Stomach (tissue), 9 donors: ENCODE results near the gene HIF1AN. TPM values are rescaled to one million over a fixed set of nuclear protein-coding genes. Genes with fewer than 3 reads are reported as not detected.

ENCODE experiments used
- DNase-seq, 2 donors: peaks; one replicate each; pipeline versions ENCODE4 v3.0.0 to v3.0.0-alpha.2; 2013 to 2019
- H3K27ac ChIP-seq, 5 donors: fragments of 200-600 bp in 4 of 5; sonication (generic) in 4 of 5; one replicate each; pipeline ENCODE4 v1.5.1; 2013 to 2019; ENCODE audit warnings: mild to moderate bottlenecking in 1 of 5, moderate library complexity in 1 of 5
- H3K27me3 ChIP-seq, 3 donors: fragments of 200-600 bp; sonication (generic); one replicate each; pipeline ENCODE4 v1.5.1; 2017 to 2019; ENCODE audit warnings: mixed run types in 1 of 3
- H3K36me3 ChIP-seq, 4 donors: fragments of 200-600 bp; sonication (generic); 1 replicate in 3 of 4; 2 replicates in 1 of 4; pipeline ENCODE4 v1.5.1; 2016 to 2019
- H3K4me1 ChIP-seq, 4 donors: fragments of 200-600 bp; sonication (generic); one replicate each; pipeline ENCODE4 v1.5.1; 2016 to 2019
- H3K4me3 ChIP-seq, 4 donors: fragments of 200-600 bp; sonication (generic) in 3 of 4; one replicate each; pipeline ENCODE4 v1.5.1; 2016 to 2019; ENCODE audit warnings: mild to moderate bottlenecking in 1 of 4
- H3K9me3 ChIP-seq, 4 donors: fragments of 200-600 bp; sonication (generic); one replicate each; pipeline ENCODE4 v1.5.1; 2016 to 2019
- CTCF ChIP-seq, 7 experiments: fragments of 450-650 bp in 4 of 7; fragments of 200-600 bp in 3 of 7; sonication (generic) in 3 of 7; IDR thresholded peaks; one replicate each; pipeline ENCODE4 v1.5.1; 2016 to 2019; ENCODE audit warnings: antibody characterized with exemption in 7 of 7, control low read depth in 2 of 7, mild to moderate bottlenecking in 1 of 7
- EP300 ChIP-seq: sonication (generic); formaldehyde crosslinking; IDR thresholded peaks from one replicate; pipeline ENCODE4 v1.6.1; 2017; ENCODE audit warnings: antibody characterized with exemption
- POLR2A ChIP-seq, 4 donors: fragments of 450-650 bp; IDR thresholded peaks; one replicate each; pipeline ENCODE4 v1.6.1; 2016; ENCODE audit warnings: antibody characterized with exemption in 4 of 4, control low read depth in 2 of 4, mild to moderate bottlenecking in 1 of 4, moderate library complexity in 1 of 4
- POLR2AphosphoS5 ChIP-seq, 3 donors: sonication (generic); formaldehyde crosslinking; IDR thresholded peaks; one replicate each; pipeline ENCODE4 v1.6.1; 2016; ENCODE audit warnings: antibody characterized with exemption in 3 of 3
- WGBS, 5 donors: extraction: QIAGEN DNeasy Blood & Tissue Kit in 3 of 5; methylation state at CpG; one replicate each; pipeline versions ENCODE4 v1.1.5 to v1.1.7; 2013 to 2018; 5-methylcytosine and 5-hydroxymethylcytosine counted together
- intact Hi-C: fragments of 100-400 bp; cut with DNase I; formaldehyde crosslinking; loops from one replicate; pipeline ENCODE4 v1.15.1; 2023; ENCODE audit warnings: low total_unique reads
- polyA plus RNA-seq, 3 donors: library from polyadenylated mRNA; stranded (reverse); fragments of 200-250 nt; gene quantifications; one replicate each; pipeline ENCODE4 v1.2.3, GENCODE V29; 2013
- total RNA-seq, 5 donors: library from RNA; depleted of rRNA; stranded (reverse); fragments of >200 nt; gene quantifications; one replicate each; pipeline versions ENCODE4 v1.1.0 to v1.2.3, GENCODE V29; 2014 to 2016
- donor health status: healthy with polysubstance abuse.
- donor health status: Bipolar disorder and iron deficiency.
- donor health status: healthy.

The HIF1AN gene
- total and polyA plus RNA-seq, 8 donors = 3.2 to 19.6 (median 6.3) TPM

GRCh38 chr10:100537475-100537874 lies 1.7 kb downstream of the HIF1AN start:
- peaks cover 14 to 44% (median 31%) of the 10 kb centered on the region in 4 donors for H3K4me1 ChIP-seq
- intact Hi-C loops = no loop called here
- TF ChIP-seq POLR2AphosphoS5 (IDR thresholded peaks at IDR 0.05) = no peak
- TF ChIP-seq CTCF (IDR thresholded peaks at IDR 0.05) = no peak
- no peak for TF ChIP-seq POLR2A (IDR thresholded peaks at IDR 0.05)
- TF ChIP-seq EP300 = no peak
- H3K9me3 ChIP-seq = no peaks in the 10 kb centered on the region
- H3K4me3 ChIP-seq = no peak overlapping the region
- no peak for DNase-seq
- 88 to 95% (median 92%) methylated on average over 4 of the region's 4 CpGs for WGBS, 5 donors
- peaks cover 23 to 52% (median 46%) of the 10 kb centered on the region in 4 donors for H3K36me3 ChIP-seq
- H3K27me3 ChIP-seq = no peaks in the 10 kb centered on the region
- H3K27ac ChIP-seq = no peak overlapping the region

- intact Hi-C loops = no loop called here
- TF ChIP-seq CTCF (IDR thresholded peaks at IDR 0.05) = no peak
- TF ChIP-seq POLR2A (IDR thresholded peaks at IDR 0.05) = no peak
- no peak for TF ChIP-seq POLR2AphosphoS5 (IDR thresholded peaks at IDR 0.05)
- no peak for TF ChIP-seq EP300
- no peaks in the 10 kb centered on the region for H3K4me1 ChIP-seq
Measured at GRCh38 chr10:100544950-100545349, 9.2 kb downstream of the HIF1AN start.

GRCh38 chr10:100551196-100551595 lies 15.5 kb downstream of the HIF1AN start:
- TF ChIP-seq EP300 = no peak
- no peak for TF ChIP-seq CTCF (IDR thresholded peaks at IDR 0.05)
- TF ChIP-seq POLR2A (IDR thresholded peaks at IDR 0.05) = no peak
- intact Hi-C loops = no loop called here

More at GRCh38 chr10:100544950-100545349, 9.2 kb downstream of the HIF1AN start:
- H3K36me3 ChIP-seq = peaks cover 64 to 100% (median 100%) of the 10 kb centered on the region in 4 donors
- no peaks in the 10 kb centered on the region for H3K9me3 ChIP-seq
- no peak for DNase-seq
- 90 to 95% (median 93%) methylated on average over 5 of the region's 5 CpGs for WGBS, 5 donors
- no peaks in the 10 kb centered on the region for H3K27me3 ChIP-seq
- no peak overlapping the region for H3K27ac ChIP-seq
- H3K4me3 ChIP-seq = no peak overlapping the region

GRCh38 chr10:100551738-100552137 lies 16.0 kb downstream of the HIF1AN start:
- H3K4me3 ChIP-seq = no peak overlapping the region
- H3K4me1 ChIP-seq = peaks cover 0 to 18% (median 0%) of the 10 kb centered on the region in 4 donors
- no peak for DNase-seq
- TF ChIP-seq EP300 = no peak
- TF ChIP-seq POLR2A (IDR thresholded peaks at IDR 0.05) = no peak
- no peak for TF ChIP-seq POLR2AphosphoS5 (IDR thresholded peaks at IDR 0.05)
- TF ChIP-seq CTCF (IDR thresholded peaks at IDR 0.05) = no peak
- H3K36me3 ChIP-seq = peaks cover 29 to 75% (median 64%) of the 10 kb centered on the region in 4 donors
- no peak overlapping the region for H3K27ac ChIP-seq
- H3K9me3 ChIP-seq = no peaks in the 10 kb centered on the region
- intact Hi-C loops = no loop called here
- WGBS, 5 donors = 66 to 81% (median 74%) methylated on average over 5 of the region's 5 CpGs
- no peaks in the 10 kb centered on the region for H3K27me3 ChIP-seq

More at GRCh38 chr10:100551196-100551595, 15.5 kb downstream of the HIF1AN start:
- Histone ChIP-seq H3K27ac (no peak overlapping the region), H3K9me3 (no peaks in the 10 kb centered on the region), H3K27me3 (no peaks in the 10 kb centered on the region), H3K36me3 (peaks cover 34 to 75% (median 66%) of the 10 kb centered on the region in 4 donors), H3K4me1 (peaks cover 0 to 18% (median 0%) of the 10 kb centered on the region in 4 donors), H3K4me3 (no peak overlapping the region)
- WGBS, 5 donors = 73 to 88% (median 78%) methylated on average over 4 of the region's 4 CpGs
- no peak for DNase-seq
